ENCODE results near the gene UCN2.
"Not testable (repeated sequence)": the region's sequence is repeated elsewhere in the genome, so short reads cannot be mapped to it uniquely, and the experiment has no call there.

Gene UCN2

DNA sequence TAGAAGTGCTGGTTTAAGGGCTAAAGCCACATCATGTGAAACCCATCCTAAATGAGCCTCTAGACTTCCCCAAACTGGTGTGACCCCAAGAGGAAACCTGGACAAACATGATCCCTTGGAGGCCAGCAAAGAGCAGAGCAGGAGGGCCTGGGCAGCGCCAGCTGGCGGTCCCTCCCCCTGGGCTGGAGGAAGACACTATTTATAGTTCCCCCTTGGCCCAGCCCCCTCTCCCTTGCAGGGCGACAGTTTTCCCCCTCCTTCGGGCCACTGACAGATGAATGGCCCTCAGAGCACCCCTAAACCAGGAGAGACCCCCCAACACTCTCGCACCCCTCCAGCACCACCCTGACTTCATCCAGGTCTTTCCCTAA is 2.9 kb downstream of the UCN2 start:
- DNase-seq, result no peak

DNA sequence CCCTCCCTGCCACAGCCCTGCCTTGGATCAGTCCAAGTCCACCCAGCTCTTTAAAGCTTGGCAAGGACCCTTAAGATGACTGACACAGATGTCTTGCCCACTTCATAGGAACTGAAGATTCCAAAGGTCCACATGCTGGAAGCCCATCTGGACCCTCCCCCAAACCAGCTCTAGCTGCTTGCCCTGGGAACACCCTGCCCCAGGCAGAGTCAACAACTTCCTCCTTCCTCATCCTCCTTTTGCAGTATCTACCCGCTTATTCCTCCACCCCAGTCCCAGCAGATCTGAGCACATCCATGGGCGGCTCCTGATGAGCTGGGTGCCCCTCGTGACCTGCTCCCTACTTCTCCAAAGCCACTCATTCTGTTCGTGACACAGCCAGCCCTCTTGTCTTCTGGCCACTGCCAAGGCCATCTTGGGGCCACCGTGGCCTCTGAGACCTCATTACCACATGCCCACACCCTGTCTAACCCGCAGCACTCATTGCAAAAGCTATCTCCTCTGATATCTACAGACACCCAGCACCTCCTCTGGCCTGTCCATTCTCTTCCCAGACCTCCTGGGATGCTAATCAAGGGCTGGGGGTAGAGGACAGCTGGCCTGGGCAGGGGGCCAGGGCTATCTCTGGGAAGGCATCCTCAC is 5.0 kb downstream of the UCN2 start:
- DNase-seq, result no peak

DNA sequence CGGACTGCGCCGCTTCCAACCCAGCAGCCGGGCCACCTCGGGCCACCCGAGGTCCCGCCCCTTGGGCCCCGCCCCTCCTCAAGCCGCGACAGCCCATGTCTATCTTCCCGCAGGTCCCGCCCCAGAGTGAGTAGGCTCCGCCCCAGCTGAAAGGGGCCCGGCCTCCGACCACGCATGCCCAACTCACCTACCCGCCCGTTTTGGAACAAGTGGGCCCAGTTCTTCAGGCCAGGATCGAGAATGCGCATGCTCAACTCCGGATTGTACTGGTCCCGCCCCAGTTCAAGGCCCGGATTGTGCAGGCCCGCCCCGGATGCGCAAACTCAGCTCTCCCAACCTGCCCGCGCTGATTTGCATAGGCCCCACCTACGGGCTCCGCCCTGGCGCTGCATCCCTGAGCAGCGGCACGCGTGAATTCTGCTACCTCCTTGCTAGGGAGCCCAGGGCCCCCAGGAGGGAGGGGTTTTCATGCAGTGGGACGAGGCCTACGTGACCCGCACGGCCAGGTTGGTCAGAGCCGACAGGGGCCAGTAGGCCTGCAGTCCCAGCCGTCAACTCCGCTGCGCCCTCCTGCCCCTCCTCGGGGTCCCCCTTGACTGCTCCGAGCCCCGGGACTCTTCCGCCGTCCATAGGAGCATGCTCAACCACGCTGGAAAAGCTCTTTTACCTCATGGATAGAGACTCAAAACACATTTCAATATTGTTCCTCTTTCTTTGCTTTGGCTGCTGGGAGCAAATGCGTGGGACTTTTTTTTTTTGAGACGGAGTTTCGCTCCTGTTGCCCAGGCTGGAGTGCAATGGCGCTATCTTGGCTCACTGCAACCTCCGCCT is 6.6 kb downstream of the UCN2 start, which contains the start of gene PFKFB4:
PFKFB4 (minus strand) TSS at position 8 of the 831 bp plus-strand sequence. CDS start 26 bp downstream, outside the sequence.
- peak; percentile 100 for DNase-seq

DNA sequence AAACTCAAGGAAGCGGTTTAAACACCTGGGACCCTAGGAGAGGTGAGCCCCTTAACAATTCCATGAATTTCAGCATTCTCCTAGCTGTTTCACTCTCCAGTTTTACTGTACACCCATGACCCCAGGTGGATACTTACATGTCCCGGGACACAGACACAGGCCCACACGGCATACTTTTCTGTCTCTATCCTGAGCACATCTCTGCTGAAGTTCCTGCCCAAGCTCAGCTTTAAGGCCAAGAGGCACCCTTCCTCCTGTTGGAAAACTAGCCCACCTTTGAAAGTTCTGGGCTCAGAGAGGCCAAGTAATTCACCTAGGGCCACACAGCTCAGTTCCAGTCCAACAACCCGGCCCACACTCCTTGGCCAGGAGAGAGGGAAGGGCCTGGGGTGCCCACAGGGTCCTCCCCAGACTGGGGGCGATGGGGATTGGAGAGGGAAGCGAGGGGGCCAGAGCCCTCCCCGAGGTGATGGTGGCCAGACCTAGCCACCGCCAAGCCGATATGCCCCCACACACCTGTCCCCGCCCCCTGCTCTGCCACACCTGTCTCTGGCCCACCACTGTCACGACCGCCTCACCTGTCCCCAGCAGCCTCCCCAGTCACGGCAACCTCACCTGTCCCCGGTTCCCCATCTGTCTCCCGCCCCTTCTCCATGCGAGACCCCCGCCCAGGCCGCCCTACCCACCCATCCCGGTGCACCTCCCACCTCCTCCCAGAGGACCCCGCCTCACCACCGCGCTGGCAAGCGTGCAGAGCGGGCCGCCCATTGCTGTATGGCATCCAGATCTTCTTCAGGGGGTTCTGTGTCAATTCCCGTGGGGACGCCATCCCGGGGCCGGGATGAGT is 7.4 kb downstream of the UCN2 start:
- DNase-seq, result peak; percentile 25

DNA sequence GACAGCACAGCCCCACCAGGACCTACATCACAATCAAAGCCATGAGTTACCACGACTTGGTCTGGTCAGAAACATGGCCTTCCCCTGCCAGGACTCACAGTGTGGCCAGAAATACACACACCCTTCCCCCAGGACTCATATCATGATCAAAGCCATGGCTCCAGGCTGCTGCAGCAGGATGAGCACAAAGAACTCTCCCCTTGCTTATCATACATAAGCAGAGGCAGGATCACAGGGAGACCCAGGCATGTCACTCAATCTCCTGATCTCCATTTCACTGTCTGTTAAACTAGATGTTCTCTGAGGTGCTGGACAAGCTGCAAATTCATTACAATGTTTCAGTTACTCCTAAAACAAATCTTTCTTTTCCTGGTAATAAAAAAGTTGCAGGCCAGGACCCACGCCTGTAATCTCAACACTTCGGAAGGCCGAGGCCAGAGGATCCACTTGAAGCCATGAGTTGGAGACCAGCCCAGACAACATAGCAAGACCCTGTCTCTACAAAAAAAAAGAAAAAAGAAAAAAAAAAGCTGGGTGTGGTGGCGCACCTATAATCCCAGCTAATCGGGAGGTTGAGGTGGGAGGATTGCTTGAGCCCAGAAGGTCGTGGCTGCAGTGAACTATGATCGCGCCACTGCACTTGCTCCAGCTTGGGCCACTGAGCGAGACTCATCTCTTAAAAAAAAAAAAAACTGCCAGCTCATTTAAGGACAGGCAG is 8.2 kb downstream of the UCN2 start:
- no peak for DNase-seq

DNA sequence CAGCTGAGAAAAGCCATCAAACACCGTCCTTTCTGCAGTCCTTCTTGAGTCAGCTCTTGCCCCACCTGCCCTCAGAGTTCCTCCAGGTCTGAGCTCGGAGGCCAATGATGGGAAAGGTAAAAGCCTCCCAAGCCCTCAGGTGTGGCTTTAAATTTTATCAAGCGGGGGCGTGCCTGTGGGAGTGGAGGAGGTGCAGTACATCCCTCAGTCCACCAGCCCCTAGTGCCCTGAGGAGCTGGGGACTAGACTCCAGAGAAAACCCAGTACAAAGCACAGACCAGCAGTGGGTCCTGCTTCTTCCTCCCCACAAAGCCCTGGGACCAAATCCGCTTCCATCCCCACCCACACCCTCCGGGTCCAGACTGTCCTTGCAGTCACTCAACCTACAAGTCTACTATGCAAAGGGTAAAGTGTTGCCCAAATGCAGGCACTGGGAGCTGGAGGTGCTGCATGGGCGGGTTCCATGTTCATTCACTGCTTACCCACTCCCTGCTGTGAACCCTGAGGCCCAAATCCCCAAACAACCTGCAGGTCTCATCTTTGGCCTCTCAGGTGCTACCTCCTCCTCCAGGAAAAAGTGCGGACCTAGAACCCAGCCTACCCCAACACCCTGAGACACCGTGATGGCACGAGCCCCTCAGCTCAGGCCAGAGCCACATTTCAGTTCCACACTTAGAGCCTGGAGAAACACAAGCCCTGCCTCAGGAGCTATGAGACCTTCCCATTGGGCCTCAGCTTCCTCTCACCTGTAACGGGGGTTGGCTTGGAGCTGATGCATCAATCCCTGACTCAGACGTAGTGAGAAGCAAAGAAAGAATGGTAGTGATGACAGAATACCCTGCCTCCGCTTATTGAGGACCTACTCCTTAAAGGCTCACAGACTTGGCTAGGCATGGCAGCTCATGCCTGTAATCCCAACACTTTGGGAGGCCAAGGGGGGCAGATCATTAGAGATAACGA is 9.4 kb downstream of the UCN2 start:
- no peak for DNase-seq

DNA sequence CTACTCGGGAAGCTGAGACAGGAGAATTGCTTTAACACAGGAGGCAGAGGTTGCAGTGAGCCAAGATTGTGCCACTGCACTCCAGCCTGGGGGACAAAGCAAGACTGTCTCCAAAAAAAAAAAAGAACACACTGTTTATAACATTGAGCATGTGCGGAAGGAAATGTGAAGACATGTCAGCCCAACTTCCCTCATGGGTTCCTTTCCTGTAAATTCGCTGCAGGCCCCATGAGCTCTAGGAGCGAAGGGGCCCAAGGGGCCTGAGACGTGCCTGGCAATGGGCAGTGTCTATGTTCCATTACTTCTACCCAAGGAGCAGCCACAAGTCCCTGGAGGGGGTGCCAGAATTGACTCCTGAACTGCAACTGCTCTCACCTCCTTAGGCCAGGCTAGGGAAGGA is 10.2 kb downstream of the UCN2 start:
- DNase-seq, result no peak

DNA sequence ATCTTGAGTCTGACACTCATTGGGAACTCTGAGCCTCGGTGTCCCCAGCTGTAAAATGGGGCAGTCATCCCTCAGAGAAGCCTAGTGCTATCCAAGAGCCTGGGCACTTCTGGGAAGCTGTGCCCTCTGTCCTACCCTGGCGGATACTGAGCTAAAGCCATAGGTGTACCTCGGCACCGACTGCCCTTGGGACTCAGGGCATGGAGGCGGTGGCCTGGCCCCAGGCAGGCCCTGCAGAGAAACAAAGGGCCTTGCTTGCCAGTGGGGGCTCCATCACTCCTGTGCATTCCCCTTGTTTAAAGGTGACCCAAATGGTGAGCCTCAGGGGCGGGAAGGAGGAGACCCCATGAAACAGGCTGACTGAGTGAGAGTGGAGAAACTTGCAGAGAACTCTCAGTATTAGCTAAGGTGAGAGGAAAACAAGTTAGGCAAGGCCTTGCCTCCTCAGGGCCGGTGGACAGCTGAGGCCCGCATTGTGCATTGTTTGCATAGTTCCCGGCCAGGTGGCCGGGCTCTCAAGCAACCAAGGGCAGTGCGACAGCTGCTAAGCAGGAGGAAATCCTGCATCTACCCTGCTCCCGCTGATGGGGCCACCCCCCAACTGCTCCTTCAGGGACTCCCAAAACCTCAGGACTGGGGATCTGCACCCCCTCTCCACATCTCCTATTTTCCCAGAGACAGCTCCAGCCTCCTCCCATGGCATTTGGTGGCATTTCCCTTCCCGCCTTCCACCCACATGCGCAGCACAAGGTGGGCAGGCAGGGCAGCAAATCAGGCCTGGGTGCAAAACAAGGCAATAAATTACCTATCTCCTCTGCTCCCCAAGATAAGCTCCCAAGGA is 11.2 kb downstream of the UCN2 start:
- no peak for DNase-seq

DNA sequence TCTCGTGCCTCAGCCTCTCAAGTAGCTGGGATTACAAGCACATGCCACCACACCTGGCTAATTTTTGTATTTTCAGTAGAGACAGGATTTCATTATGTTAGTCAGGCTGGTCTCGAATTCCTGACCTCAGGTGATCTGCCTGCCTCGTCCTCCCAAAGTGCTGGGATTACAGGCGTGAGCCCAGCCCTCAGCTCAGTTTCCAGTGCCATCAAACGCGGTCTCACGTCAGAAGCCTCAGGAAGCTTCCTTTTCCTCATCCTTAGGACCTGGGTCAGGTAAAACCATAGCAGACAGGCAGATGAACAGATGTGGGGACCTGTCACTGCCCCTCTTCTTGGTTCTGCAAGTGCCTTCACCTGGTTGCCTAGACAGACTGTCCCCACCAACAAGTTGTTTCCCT is 11.9 kb downstream of the UCN2 start:
- not testable (repeated sequence) for DNase-seq

DNA sequence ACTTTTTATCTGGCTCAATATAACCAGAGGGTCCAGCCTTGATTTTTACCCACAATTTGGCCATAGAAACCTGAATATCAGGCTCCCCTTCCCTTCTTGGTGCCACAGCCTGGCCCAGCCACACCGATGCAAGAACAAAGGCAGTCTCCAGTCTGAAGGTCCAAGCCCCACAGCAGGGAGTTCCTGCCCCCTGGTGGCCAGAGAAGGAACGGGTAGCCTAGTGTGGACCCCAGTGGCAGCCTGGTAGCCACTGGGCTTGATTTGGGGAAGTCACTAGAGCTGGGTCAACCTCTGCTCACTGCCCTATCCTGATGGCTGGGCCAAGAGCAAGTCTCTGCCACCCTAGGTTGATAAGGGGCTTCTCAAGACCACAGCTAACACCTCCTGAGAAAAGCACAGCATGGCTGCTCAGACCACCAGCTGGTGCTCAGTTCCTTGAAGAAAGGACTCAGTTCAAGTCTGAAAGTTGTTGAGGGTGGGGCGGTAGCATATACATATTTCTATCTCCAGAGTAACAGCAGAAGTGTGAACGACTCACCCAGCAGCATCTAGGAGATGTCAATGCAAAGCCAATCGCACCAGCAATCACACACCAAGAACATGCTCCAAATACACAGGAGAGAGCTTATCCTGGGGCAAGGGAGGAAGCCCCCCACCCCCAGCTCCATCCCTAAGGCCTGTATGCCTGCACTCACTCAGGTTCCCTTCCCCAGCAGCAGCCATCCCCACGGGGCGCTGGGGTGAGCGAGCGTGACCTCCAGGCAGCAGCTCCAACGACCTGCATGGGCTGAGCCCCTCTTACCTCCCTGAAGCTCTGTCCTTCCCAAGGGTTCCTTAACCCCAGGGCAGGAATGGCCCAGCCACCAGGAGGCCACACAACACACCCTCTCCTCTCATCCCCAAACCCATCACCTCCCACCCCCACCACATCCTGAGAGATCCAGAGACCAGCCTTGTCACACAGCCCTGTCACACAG is 14.6 kb downstream of the UCN2 start:
- peak; percentile 89 for DNase-seq

DNA sequence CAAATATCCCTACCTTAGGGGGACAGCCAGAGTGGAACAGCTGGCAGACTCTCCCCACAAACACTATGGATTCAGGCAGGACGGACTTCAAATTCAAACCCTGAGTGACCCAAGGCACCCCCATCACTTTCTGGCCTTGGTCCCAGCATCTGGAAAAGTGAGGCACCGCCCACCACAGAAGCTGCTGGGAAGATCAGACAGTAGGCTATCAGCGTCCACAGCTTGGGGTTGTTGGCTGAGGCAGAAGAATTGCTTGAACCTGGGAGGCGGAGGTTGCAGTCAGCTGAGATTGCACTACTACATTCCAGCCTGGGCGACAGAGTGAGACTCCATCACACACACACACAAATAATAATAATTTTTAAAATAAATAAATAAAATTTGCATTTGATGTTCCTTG is 15.5 kb downstream of the UCN2 start:
- DNase-seq, result no peak

DNA sequence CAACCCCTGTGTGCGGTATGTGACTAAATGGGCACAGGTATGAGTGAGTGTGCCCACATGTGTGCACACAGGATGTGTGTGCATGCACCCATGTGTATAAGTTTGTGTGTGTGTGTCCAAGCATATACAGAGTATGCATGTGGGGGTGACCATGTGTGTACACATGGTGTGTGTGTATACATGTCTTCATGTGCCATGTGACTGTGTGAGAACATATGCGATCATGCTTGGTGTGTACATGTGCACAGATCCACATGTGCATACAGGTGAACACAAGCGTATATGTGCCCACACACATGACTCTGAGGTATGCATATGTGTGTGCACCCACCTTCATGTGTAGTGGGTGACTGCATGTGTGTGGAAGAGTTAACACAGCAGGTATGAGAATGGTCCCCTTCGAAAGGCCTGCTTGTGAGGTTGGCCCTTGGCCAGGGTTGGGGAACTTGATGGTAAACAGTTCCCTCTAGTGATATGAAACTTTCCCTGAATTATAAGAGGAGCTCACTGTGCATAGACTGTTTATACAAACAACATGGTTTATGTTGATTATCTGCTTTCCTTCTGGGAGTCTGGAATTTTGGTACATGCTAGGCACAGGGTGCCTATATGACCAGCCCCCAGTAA is 17.3 kb downstream of the UCN2 start:
- no peak for DNase-seq

DNA sequence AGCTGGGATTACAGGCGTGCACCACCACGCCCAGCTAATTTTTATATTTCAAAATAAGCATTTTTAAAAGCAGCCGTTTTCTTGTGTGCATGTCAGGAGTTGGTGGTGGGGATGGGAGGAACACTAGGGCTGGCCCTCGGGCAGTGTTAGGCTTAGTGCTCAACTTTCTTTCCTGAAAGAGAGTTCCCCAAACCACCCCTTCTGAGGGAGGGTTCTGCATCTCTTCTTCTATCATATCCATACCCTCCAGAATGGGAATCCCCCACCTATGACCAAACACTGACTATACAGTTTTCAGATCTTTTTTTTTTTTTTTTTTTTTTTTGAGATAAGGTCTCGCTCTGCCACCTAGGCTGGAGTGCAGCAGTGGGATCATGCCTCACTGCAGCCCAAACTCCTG is 19.4 kb downstream of the UCN2 start:
- no peak for DNase-seq

DNA sequence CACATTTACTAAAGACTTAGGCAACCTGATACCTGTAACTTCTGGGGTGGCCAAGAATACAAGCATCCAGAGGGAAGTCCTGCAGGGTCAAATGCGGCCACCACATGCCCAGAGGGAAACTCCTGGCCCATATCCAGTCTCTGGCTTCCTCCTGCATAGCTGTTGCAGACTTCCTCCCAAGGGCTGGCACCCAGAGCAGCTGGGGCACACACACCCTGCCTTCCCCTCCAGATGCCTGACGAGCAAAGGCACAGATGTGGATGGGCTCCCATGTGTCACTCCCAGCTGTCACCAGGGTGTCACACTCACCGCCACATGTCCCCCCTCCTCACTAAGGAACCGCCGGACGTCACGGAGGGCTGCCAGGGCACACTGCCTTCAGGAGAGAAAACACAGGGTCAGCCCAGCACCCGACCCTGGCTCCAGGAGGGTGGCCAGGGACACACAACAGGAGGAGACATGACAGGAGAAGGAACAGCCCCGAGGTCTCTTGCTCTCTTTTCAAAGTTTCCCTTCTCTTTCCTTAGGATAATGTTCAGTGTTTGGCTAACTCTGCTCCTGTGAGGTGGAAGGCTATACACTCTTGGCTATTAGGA is 20.2 kb downstream of the UCN2 start:
- DNase-seq, result no peak

DNA sequence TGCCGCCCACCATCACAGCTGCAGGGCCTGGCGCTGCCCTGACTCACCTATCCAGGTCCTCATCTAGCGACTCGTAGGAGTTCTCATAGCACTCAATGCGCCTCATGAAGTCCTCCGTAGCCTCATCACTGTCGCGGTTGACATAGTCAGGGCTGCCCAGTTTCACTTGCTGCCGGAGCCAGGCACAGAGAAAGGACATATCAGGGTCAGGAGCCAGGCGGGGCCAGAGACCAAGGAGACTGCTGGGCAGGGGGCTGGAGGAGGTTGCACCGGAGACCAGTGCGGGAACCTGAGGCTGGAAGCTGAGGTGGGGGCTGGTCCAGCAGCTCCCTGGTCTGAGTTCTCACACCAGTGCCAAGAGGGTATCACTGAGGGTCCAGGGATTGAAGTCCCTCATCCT is 25.1 kb downstream of the UCN2 start:
- DNase-seq, result no peak

DNA sequence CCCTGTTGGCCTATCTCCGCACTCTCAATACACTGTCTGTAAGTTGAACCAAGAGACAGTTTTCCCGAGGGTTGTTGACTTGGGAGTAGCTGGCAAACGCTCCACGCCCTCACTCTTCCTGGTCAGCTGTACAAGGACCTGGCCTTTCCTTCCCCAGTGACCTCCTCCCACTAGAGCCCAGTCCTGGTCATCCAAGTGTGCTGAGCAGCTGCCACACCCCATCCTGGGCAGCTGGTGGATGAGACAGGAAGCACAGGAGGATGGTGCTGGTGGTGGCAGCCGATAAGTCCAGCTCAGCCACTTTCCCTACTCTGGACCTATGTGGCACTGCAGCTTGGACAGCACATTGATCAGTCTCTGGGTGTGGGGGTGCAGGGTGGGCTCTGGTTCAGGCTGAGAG is 26.8 kb downstream of the UCN2 start:
- DNase-seq, result no peak

DNA sequence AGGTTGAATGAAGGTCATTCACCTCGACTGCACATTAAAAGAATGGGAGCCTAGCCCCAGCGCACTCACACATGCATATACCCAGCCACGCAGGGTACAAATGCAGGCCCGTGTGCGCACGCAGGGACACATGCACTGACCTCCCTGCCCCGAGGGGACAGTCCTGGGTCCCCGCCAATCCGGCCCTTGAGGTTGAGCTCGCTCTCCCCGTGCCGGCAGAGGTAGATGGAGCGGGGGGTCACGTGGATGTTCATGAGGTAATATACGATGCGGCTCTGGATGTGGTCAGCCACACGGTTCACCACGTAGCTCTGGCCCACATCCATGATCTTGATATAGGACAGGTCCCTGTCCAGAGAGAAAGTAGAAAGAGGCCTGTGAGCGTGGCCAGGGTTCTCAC is 27.5 kb downstream of the UCN2 start:
- DNase-seq, result no peak

DNA sequence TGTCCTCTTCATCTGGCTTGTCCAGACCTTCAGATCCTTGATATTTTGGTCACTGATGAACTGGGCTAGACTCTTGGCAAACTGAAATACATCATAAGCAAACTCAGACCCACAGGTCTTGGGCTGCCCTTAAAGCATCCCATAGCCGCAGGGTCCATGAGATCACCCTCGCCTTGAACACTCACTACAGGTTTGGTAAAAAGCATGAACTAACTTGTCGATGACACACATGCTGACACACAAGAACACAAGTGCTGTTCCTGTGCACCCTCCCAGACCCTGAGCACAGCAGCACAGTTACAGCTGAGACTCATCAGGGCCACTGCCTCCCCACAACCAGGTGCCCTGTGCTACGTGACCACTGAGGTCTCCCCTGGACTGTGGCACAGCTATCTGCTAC is 28.0 kb downstream of the UCN2 start:
- DNase-seq, result no peak

DNA sequence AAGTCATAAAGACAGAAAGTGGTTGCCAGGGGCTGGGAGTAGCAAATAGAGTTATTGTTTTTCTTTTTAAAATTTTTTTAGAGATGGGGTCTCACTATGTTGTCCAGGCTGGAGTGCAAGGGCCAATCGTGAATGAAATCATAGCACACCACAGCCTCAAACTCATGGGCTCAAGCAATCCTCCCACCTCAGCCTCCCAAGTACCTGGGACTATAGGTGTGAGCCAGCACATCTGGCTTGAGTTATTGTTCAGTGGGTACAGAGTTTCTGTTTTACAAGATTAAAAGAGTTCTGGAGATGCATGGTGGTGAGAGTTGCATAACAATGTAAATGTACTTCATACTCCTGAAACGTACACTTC is 30.6 kb downstream of the UCN2 start:
- no peak for DNase-seq

All from activated CD4-positive, alpha-beta T cell treated with anti-CD3 and anti-CD28 coated beads for 48 hours (primary cell).